HCEC 1CT (cell line): ENCODE data around the gene DDC.

ENCODE experiments used
- DNase-seq: peaks from one replicate; pipeline ENCODE4 v3.0.0-alpha.2; 2017

The DDC gene

GRCh38 chr7:50409856-50410745 lies 155.1 kb downstream of the DDC start:
- no peak for DNase-seq
